ENCODE results near the gene CDCA5. TPM values are rescaled to one million over a fixed set of nuclear protein-coding genes. Genes with fewer than 3 reads are reported as not detected.
"Not testable (repeated sequence)": the region's sequence is repeated elsewhere in the genome, so short reads cannot be mapped to it uniquely, and the experiment has no call there.

CDCA5 gene
- total RNA-seq, 1 donor from 2014 or later: 0.75 TPM

GRCh38 chr11:65119670-65119995, 35.8 kb upstream of the CDCA5 start:
- ATAC-seq (no peak), DNase-seq (ENCODE audit: low spot score) (no peak)

GRCh38 chr11:65118891-65119669, 35.2 kb upstream of the CDCA5 start:
- peak; percentile 52 for DNase-seq (ENCODE audit: low spot score)
- ATAC-seq: not testable (repeated sequence)

DNA sequence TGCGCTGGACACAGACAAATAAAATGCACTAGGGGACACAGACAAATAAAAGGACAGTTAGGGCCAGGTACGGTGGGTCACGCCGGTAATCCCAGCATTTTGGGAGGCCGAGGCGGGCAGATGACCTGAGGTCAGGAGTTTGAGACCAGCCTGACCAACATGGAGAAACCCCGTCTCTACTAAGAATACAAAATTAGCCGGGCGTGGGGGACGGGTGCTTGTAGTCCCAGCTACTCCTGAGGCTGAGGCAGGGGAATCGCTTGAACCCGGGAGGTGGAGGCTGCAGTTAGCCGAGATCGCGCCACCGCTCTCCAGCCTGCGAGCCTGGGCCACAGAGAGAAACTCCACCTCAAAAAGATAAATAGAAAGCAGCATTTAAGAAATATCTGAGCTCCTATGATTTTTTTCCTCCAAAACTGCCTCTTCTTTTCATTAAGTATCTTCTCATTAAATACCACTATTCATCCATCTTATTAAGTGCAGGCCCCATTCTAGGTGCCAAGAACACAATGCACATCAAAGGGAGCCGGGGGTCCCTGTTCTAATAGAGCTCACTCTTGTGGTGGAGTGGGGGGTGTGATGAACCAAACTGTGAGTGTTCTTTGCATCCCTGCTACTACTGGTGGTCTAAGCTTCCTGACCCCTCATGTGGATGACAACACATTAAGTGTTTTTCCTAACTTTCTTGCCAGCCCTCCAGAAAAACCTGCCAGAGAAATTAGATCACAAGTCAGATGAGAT, 34.4 kb upstream of the CDCA5 start:
- DNase-seq (ENCODE audit: low spot score) (no peak), ATAC-seq (no peak)

DNA sequence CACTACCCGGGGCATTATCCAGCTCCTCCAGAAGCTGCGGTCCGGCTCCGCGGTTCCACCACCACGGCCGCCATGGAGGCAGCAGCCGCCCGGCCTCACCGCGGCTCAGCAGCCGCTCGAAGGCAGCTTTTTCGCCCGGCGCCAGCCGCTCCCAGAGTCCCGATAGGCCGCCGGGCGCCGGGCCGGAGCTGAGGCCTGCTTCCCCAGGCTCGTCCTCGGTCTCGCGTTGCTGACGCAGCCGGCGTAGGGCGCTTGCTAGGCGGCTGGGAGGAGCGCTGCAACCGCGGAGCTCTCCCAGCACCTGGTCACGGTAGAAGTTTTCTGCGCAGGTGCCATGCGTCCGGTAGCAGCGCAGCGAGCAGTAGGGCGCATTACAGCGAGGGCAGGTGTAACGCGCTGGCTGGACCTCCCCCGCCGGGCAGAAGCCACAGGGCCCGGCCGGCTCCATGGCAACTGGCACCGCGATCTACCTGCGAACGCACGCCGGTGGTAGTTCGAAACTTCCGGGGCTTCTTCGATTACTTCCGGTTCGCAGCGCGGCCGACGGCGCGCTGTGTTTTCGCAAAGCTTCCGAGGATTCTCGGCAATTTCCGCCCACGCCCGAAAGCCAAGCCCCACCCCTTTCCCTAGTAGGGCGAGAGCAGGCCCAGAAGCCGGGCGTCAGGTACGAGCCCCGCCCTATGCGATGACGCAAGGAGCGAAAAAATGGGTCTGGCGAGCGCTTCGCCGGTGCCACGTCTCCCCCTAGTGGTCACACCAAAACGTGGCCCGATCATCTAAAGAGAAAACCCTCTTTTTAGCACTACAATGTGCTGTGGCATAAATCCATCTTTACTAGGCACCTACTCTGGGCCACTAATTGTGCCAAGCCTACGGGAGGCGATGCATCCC, 33.6 kb upstream of the CDCA5 start, which contains the start of gene ZNHIT2:
ZNHIT2 (minus strand) TSS at position 496 of the 891 bp plus-strand sequence; CDS start at position 448, 48 bp downstream.
- ATAC-seq: peak; percentile 74

DNA sequence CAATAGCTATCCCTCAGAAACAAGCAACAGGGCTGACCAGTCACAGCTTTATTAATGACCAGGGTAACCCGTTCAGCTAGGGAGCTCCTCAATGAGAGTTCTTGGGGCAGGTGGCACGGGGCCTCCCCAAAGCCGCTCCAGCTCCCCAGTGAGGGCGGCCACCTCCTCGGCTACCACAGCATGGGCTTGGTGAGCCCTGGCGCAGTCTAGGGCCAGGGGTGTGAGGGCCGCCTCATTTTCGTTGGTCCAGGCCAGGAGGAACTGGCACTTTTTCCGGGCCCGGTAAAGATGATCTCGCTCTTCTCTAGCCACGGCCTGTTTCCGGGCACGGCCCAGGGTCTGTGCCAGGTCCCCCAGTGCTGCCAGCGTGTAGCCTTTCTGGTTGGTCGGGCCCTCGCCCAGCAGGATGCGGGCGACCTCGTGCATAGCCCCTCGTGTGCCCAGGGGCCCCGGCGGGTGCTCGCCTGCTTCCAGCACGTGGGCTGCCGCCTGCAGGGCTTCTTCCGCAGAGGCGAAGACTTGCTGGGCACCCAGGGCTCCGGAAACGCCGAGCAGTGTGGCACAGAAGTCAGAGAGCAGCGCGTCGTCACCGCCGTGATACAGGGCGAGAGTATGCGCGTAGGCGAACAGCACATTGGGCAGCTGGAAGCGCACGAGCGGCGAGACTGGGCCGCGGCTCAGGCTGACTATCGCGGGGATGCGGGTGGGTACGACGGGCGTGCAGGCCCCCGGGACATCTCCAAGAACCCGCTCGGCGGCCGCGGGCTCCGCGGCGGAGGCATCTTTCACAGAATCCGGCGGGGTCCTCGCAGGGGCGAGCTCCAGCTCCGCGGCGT, 32.7 kb upstream of the CDCA5 start:
- ATAC-seq (peak; percentile 16), DNase-seq (ENCODE audit: low spot score) (peak; percentile 62)

More for the DNA sequence above, 33.6 kb upstream of the CDCA5 start, which contains the start of gene ZNHIT2:
- DNase-seq (ENCODE audit: low spot score): peak; percentile 100

DNA sequence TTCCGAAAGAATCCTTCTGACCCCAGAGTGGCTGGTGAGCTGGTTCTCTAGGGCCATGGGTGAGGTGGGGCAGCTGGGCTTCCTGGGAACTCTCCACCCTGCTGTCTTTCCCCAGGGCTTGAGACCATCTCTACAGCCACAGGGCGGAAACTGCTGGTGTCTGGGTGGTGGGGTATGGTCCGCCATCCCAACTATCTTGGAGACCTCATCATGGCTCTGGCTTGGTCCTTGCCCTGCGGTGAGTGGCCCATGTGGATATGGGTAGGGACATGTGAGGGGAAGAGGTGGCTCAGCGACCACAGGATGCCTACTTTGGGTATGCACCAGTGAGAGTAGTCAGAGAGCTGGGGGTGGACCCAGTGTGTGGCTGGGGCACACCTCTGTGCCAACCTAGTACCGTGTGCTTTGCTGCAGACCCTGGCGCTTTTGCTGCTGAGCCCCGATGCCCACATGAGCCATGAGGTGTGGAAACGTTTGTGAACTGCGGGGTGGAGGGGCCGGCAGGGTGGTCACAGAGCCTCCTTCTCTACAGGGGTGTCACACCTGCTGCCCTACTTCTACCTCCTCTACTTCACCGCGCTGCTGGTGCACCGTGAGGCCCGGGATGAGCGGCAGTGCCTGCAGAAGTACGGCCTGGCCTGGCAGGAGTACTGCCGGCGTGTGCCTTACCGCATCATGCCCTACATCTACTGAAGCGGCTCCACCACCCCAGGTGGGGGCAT, 31.7 kb upstream of the CDCA5 start:
- DNase-seq (ENCODE audit: low spot score) (no peak), ATAC-seq (no peak)

- ATAC-seq (no peak), DNase-seq (ENCODE audit: low spot score) (no peak)
Observed at GRCh38 chr11:65114538-65115171, 30.8 kb upstream of the CDCA5 start.

DNA sequence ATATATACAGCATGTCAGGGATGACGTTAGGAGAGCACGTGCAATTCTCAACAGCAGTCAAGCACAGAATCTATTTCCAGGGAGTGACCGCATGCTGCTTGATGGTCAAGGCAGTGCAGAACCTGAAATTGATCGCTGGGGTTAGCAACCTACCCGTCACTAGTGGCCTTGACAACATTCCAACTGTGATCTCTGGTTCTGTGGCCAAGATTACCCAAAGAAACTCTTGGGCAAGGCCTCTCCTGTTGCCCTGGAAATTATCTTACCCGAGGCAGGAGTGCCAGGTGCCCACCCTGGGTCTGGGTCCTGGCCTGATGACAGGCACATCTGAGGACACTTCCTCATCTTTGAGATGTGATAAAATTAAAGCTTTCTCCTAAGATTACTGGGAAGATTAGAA, 30.0 kb upstream of the CDCA5 start:
- DNase-seq (ENCODE audit: low spot score) (peak; percentile 79), ATAC-seq (no peak)

- DNase-seq (ENCODE audit: low spot score): no peak
- no peak for ATAC-seq
Observed at GRCh38 chr11:65113361-65113756, 29.5 kb upstream of the CDCA5 start.

DNA sequence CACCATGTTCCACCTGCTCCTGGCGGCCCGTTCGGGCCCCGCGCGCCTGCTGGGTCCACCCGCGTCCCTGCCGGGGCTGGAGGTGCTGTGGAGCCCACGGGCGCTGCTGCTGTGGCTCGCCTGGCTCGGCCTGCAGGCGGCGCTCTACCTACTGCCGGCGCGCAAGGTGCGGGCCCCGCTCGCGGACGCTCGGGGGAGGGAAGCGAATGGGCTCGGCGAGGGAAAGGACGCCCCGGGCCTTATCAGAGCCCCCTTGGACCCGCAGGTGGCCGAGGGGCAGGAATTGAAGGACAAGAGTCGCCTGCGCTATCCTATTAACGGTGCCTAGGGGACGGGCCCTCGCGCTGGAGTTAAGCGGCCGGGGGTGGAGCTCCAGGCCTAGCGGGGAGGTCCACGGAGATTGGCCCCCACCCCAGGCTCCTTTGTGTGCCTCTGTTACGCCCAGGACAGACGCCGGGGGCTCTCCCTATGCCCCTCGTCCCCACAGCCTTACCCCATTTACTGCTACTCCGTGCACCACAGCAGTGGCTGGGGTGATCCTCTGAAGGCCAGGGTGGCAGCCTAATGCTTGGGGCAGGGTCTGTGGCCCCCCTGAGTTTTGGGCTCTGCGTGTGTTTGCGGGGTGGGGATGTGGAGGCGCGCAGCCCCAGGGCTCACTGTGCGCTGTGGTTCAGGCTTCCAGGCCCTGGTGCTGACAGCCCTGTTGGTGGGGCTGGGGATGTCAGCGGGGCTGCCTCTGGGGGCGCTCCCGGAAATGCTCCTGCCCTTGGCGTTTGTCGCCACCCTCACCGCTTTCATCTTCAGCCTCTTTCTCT, 28.9 kb upstream of the CDCA5 start:
- peak; percentile 75 for DNase-seq (ENCODE audit: low spot score)
- peak; percentile 58 for ATAC-seq

DNA sequence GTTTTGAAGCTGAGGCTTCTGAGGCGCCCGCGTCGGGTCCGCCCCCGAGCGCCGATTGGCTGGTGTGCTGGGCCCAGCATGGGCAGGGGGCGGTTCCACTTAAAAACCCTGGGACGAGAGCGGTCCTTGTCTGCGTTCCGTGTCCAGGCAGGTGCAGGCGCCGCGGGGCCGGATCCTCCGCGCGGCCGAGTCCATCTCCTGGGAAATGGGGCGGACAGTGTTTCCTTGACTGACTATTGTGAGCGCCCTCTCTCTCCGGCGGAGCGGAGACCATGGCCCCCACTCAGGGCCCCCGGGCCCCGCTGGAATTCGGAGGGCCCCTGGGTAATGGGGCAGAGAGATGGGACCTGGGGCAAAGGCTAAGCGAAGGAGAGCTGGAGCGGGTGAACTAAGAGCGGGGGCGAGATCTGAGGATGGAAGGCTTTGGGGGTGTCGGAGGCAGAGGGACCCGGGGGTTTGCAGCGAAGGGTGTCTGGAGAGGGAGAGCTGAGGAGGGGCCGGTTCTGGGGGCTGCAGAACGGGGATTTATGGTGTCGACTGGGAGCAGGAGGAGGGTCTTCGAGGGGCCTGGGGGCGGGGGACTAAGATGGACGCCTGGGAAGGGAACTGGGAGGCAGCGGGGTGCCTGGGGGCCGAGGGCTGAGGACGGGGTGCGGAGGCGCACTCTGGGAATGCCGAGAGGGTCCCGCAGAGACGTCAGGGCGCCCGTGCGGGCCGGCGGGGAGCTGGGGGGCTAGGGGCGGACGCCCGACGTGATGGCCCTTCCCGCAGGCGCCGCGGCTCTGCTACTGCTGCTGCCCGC, 28.1 kb upstream of the CDCA5 start, which contains the start of gene TM7SF2:
TM7SF2 (plus strand) TSS at position 129 of the 802 bp plus-strand sequence; CDS start at position 273, 144 bp downstream.
- DNase-seq (ENCODE audit: low spot score) (peak; percentile 97), ATAC-seq (peak; percentile 78)

DNA sequence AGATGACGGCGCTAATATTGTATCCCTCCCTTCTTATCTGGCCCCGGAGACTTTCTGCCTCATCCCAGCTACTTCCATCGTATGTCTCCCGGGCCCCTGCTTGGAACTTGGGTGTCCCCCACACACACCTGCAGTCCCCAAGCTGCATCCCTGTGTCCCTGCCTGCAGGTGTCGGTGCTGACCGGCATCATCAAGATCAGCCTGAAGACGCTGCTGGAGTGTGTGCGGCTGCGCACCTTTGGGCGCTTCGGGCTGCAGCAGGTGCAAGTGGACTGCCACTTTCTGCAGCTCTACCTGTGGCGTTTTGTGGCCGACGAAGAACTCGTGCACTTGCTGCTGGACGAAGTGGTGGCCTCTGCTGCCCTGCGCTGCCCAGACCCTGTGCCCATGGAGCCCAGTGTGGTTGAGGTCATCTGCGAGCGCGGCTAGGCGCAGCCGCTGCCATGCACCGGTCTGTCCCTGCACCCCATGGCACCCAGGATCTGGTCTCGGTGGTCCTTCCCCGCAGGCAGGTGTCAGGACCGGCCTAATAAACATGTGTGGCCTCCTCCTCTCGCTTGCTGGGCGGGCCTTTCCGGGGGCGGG, 27.4 kb upstream of the CDCA5 start:
- DNase-seq (ENCODE audit: low spot score): no peak
- ATAC-seq: no peak

DNA sequence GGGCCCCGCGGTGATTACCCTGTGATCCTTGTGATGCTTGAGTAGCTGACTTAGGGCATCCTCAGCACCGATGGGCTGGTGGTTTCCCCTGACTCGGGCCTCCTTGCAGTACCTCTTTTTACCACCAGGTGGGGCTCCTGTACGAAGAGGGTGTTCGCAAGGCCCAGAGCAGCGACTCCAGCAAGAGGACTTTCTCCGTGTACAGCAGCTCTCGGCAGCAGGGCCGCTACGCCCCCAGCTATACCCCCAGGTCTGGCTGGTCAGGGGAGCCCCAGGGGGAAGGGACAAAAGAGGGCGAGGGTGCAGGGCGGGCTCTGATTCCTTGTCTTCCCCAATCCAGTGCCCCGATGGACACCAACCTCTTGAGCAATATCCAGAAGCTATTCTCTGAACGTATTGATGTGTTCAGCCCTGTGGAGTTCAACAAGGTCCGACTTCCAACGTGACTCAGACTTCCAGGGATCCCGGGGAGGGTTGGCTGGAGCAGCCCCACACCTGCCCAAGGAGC, 26.6 kb upstream of the CDCA5 start:
- ATAC-seq (peak; percentile 60), DNase-seq (ENCODE audit: low spot score) (peak; percentile 88)

DNA sequence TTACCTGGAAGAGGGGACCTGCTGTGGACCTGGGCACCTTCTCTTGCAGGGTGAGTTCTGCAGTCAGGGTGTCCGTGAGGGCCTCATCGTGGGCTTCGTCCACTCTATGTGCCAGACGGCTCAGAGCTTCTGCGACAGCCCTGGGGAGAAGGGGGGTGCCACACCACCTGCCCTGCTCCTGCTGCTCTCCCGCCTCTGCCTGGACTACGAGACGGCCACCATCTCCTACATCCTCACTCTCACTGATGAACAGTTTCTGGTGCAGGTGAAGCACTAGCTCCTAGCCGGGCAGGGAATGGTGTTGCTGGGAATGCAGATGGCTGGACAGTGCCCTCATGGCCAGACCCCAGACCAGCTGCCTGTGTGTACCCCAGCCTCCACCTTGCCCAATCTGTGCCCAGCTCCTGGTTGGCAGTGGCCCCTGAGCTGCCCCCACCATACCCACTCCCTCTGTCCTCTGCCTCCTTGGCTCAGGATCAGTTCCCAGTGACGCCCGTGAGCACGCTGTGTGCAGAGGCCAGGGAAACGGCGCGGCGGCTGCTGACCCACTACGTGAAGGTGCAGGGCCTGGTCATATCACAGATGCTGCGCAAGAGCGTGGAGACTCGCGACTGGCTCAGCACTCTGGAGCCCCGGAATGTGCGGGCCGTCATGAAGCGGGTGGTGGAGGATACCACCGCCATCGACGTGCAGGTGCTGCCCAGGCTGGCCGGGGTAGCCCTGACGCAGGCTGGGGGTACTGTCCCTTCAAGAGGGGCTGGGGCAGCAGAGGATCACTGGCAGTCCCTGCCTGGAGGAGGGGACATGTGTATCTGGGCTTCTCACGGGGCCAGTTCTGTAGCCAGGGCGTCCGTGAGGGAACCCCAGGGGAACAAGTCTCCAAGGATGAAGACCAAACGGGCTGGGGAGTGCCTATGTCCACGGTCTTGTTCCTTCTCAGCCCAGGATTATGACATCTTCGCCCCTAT, 25.7 kb upstream of the CDCA5 start:
- DNase-seq (ENCODE audit: low spot score): no peak
- ATAC-seq: no peak

DNA sequence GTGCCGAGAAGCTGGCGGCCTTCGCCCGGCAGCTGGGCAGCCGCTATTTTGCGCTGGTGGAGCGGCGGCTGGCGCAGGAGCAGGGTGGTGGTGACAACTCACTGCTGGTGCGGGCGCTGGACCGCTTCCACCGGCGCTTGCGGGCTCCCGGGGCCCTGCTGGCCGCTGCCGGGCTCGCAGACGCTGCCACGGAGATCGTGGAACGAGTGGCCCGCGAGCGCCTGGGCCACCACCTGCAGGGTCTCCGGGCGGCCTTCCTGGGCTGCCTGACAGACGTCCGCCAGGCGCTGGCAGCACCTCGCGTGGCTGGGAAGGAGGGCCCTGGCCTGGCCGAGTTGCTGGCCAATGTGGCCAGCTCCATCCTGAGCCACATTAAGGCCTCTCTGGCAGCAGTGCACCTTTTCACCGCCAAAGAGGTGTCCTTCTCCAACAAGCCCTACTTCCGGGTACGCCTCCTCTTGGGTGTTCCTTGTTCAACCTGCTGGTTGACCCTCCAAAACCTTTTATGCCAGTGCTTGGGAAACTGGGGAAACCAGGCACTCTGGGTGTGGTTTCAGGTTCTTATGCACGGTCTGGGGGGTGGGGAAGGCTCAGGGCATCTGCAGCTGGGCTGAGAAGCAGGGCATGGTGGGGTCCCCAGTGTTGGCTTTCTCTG, 24.8 kb upstream of the CDCA5 start:
- ATAC-seq (no peak), DNase-seq (ENCODE audit: low spot score) (no peak)

Measured in left lobe of liver (tissue), 2 donors.